OCI-LY1 (cell line): ENCODE results near the gene USPL1.

Source experiments
- EZH2 ChIP-seq: fragments of 200-600 bp; sonication (generic), shearing (Covaris generic); IDR thresholded peaks from 2 replicates; pipeline ENCODE4 v1.8.0; 2017; ENCODE audit warnings: borderline replicate concordance, mixed run types, mild to moderate bottlenecking, antibody characterized with exemption, low read length, moderate library complexity, mixed read lengths
- TF ChIP-seq, protein P1 (sequence below): fragments of 200-600 bp; sonication (generic), shearing (Covaris generic); IDR thresholded peaks from 2 replicates; pipeline ENCODE4 v1.5.1; 2017; ENCODE audit warnings: mild to moderate bottlenecking, antibody characterized with exemption, low read length, moderate library complexity, mixed read lengths

DNA sequence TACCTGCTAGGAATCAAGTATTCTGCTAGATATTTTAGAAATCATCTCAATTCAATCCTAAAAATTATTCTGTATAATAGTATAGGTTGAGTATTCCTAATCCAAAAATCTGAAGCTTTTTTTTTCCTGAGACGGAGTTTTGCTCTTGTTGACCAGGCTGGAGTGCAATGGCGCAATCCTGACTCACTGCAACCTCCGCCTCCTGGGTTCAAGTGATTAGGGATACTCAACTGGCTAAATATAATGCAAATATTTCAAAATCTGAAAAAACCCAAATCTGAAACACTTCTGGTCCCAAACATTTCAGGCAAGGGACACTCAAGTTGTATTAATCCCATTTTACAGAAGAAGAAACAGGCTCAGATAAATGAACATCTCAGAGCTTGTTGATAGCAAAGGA, 17.2 kb upstream of the USPL1 start:
- TF ChIP-seq, protein P1, sequence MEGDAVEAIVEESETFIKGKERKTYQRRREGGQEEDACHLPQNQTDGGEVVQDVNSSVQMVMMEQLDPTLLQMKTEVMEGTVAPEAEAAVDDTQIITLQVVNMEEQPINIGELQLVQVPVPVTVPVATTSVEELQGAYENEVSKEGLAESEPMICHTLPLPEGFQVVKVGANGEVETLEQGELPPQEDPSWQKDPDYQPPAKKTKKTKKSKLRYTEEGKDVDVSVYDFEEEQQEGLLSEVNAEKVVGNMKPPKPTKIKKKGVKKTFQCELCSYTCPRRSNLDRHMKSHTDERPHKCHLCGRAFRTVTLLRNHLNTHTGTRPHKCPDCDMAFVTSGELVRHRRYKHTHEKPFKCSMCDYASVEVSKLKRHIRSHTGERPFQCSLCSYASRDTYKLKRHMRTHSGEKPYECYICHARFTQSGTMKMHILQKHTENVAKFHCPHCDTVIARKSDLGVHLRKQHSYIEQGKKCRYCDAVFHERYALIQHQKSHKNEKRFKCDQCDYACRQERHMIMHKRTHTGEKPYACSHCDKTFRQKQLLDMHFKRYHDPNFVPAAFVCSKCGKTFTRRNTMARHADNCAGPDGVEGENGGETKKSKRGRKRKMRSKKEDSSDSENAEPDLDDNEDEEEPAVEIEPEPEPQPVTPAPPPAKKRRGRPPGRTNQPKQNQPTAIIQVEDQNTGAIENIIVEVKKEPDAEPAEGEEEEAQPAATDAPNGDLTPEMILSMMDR = no peak
- TF ChIP-seq EZH2 = no peak
